Ishikawa (cell line): Measurements from ENCODE around the gene RETSAT.

ENCODE experiments used
- CEBPB ChIP-seq: IDR thresholded peaks from 2 replicates; pipeline ENCODE4 v1.6.1; 2012
- CREB1 ChIP-seq: IDR thresholded peaks from 2 replicates; pipeline ENCODE4 v1.6.1; 2012; ENCODE audit warnings: low read depth
- EGR1 ChIP-seq: IDR thresholded peaks from 2 replicates; pipeline ENCODE4 v1.6.1; 2012
- EP300 ChIP-seq: IDR thresholded peaks from 2 replicates; pipeline ENCODE4 v1.6.1; 2012; ENCODE audit warnings: borderline replicate concordance
- MAX ChIP-seq: IDR thresholded peaks from 2 replicates; pipeline ENCODE4 v1.6.1; 2012
- RAD21 ChIP-seq: IDR thresholded peaks from 2 replicates; pipeline ENCODE4 v1.6.1; 2012; ENCODE audit warnings: low read depth
- REST ChIP-seq: IDR thresholded peaks from 2 replicates; pipeline ENCODE4 v1.6.1; 2012; ENCODE audit warnings: low read depth, mild to moderate bottlenecking
- TAF1 ChIP-seq: IDR thresholded peaks from 2 replicates; pipeline ENCODE4 v1.6.1; 2012; ENCODE audit warnings: low read depth, mild to moderate bottlenecking
- TCF12 ChIP-seq: IDR thresholded peaks from 2 replicates; pipeline ENCODE4 v1.6.1; 2012; ENCODE audit warnings: low read depth
- USF1 ChIP-seq: IDR thresholded peaks from 2 replicates; pipeline ENCODE4 v1.6.1; 2012
- YY1 ChIP-seq: IDR thresholded peaks from 2 replicates; pipeline ENCODE4 v1.6.1; 2012; ENCODE audit warnings: low read depth
- ZBTB7A ChIP-seq: IDR thresholded peaks from 2 replicates; pipeline ENCODE4 v1.6.1; 2012; ENCODE audit warnings: low read depth

GRCh38 chr2:85323351-85323987 is 30.9 kb downstream of the RETSAT start:
- TF ChIP-seq MAX (no peak), CREB1 (no peak), EP300 (no peak), RAD21 (no peak), REST (no peak), EGR1 (no peak), USF1 (no peak), TAF1 (no peak), CEBPB (no peak), TCF12 (no peak), ZBTB7A (no peak), YY1 (no peak)
